Brain microvascular endothelial cell (primary cell): Measurements from ENCODE around the gene CEP120.
A peak's percentile ranks its signal among the peaks of the same experiment; 100 is the strongest.

Experiments used
- DNase-seq: peaks from one replicate; pipeline ENCODE4 v3.0.0-alpha.2; 2020
- H3K27ac ChIP-seq: fragments of 250-450 bp; sonication (Bioruptor Pico); 2 replicates; pipeline ENCODE4 v1.5.1; 2020; ENCODE audit warnings: mild to moderate bottlenecking, moderate library complexity
- H3K27me3 ChIP-seq: fragments of 250-450 bp; sonication (Bioruptor Pico); replicated peaks from 2 replicates; pipeline ENCODE4 v1.5.1; 2020; ENCODE audit warnings: mild to moderate bottlenecking
- H3K36me3 ChIP-seq: fragments of 250-450 bp; sonication (Bioruptor Pico); replicated peaks from 2 replicates; pipeline ENCODE4 v1.5.1; 2020; ENCODE audit warnings: mild to moderate bottlenecking
- H3K4me3 ChIP-seq: 2 replicates; pipeline ENCODE4 v1.5.1; 2011; ENCODE audit warnings: low read depth, mild to moderate bottlenecking, control low read depth, low read length, moderate library complexity
- CTCF ChIP-seq: IDR thresholded peaks from 2 replicates; pipeline ENCODE4 v1.5.1; 2011; ENCODE audit warnings: low read depth, mild to moderate bottlenecking, moderate library complexity, low read length, control low read depth, inconsistent platforms; ENCODE audit errors: missing control alignments
- in situ Hi-C: cut with HindIII; loops from 2 replicates; pipeline ENCODE4 v1.10.0; 2017; ENCODE audit warnings: low sequenced_read_pairs, low pct_ligation_motif_present

Gene CEP120

GRCh38 chr5:123427281-123427680, 4.1 kb upstream of the CEP120 start:
- in situ Hi-C loops, result no loop called here

GRCh38 chr5:123425431-123425830, 2.2 kb upstream of the CEP120 start:
- Histone ChIP-seq H3K4me3 (no peak overlapping the region), H3K36me3 (no peaks in the 10 kb centered on the region), H3K27me3 (no peaks in the 10 kb centered on the region), H3K27ac (no peak overlapping the region)
- in situ Hi-C loops, result no loop called here
- TF ChIP-seq CTCF, result no peak
- no peak for DNase-seq

More at GRCh38 chr5:123427281-123427680, 4.1 kb upstream of the CEP120 start:
- no peak for TF ChIP-seq CTCF
- Histone ChIP-seq H3K36me3 (no peaks in the 10 kb centered on the region), H3K27ac (no peak overlapping the region), H3K4me3 (no peak overlapping the region), H3K27me3 (no peaks in the 10 kb centered on the region)
- DNase-seq, result no peak

GRCh38 chr5:123422433-123423277, 548 bp downstream of the CEP120 start:
- peak; percentile 18 for DNase-seq
- Histone ChIP-seq H3K4me3 (peak overlapping the region; percentile 86), H3K27ac (peak overlapping the region; percentile 60), H3K36me3 (no peaks in the 10 kb centered on the region), H3K27me3 (no peaks in the 10 kb centered on the region)
- in situ Hi-C loops, result no loop called here
- TF ChIP-seq CTCF, result no peak

- TF ChIP-seq CTCF, result no peak
- Histone ChIP-seq H3K36me3 (no peaks in the 10 kb centered on the region), H3K27ac (no peak overlapping the region), H3K27me3 (no peaks in the 10 kb centered on the region), H3K4me3 (peak overlapping the region; percentile 86)
- in situ Hi-C loops, result no loop called here
- DNase-seq, result no peak
Observed at GRCh38 chr5:123421773-123422172, 1.4 kb downstream of the CEP120 start.

- Histone ChIP-seq H3K27ac (no peak overlapping the region), H3K4me3 (no peak overlapping the region), H3K27me3 (no peaks in the 10 kb centered on the region), H3K36me3 (peaks cover 10% of the 10 kb centered on the region)
- no peak for DNase-seq
- in situ Hi-C loops, result no loop called here
- TF ChIP-seq CTCF, result no peak
Observed at GRCh38 chr5:123414974-123415373, 8.2 kb downstream of the CEP120 start.
